IPS-18a (cell line): ENCODE data around the gene C14orf180.

Source experiments
- H3K27ac ChIP-seq: one replicate; pipeline ENCODE4 v1.5.1; 2013; ENCODE audit warnings: low read length
- H3K27me3 ChIP-seq: one replicate; pipeline ENCODE4 v1.6.1; 2013; ENCODE audit warnings: mild to moderate bottlenecking, low read length; ENCODE audit not compliant: control insufficient read depth, insufficient read depth
- H3K36me3 ChIP-seq: one replicate; pipeline ENCODE4 v1.6.1; 2013; ENCODE audit warnings: low read depth, low read length; ENCODE audit not compliant: control insufficient read depth
- H3K4me1 ChIP-seq: one replicate; pipeline ENCODE4 v1.6.1; 2013; ENCODE audit warnings: low read depth, low read length; ENCODE audit not compliant: control insufficient read depth
- H3K4me3 ChIP-seq: one replicate; pipeline ENCODE4 v1.5.1; 2013; ENCODE audit warnings: low read length
- H3K9ac ChIP-seq: one replicate; pipeline ENCODE4 v1.6.1; 2013; ENCODE audit warnings: mild to moderate bottlenecking, low read length, moderate library complexity
- H3K9me3 ChIP-seq: one replicate; pipeline ENCODE4 v1.6.1; 2013; ENCODE audit warnings: low read depth, low read length; ENCODE audit not compliant: control insufficient read depth

Gene C14orf180

DNA sequence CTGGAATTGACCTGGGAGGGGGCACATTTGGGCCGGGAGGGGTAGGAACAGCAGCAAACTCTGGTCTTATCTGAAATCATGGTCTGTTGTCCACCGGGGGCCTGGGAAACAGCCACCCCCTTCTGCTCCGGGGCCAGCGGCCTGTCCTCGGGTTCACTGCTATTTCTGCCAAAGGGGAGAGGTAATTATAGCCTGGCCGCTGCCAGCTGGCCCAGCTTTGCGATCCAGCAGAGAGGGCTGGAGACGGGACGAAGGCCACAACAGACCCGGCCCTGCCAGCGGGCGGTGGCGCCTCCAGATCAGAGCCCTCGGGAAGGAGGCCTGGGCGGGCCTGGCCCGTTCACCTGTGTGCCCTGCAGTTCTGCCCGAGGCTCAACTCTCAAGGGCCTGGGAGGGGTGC lies at the start of gene C14orf180:
TSS of gene C14orf180 (plus strand) at position 258 of the 400 bp plus-strand sequence. CDS start 6,667 bp downstream, outside the sequence.
- H3K4me1 ChIP-seq, result no peaks in the 10 kb centered on the region
- no peaks in the 10 kb centered on the region for H3K36me3 ChIP-seq
- no peak within 1 kb of the TSS for H3K4me3 ChIP-seq
- no peak within 1 kb of the TSS for H3K9ac ChIP-seq
- H3K9me3 ChIP-seq, result no peaks in the 10 kb centered on the region
- no peaks in the 10 kb centered on the region for H3K27me3 ChIP-seq
- H3K27ac ChIP-seq, result no peak within 1 kb of the TSS

DNA sequence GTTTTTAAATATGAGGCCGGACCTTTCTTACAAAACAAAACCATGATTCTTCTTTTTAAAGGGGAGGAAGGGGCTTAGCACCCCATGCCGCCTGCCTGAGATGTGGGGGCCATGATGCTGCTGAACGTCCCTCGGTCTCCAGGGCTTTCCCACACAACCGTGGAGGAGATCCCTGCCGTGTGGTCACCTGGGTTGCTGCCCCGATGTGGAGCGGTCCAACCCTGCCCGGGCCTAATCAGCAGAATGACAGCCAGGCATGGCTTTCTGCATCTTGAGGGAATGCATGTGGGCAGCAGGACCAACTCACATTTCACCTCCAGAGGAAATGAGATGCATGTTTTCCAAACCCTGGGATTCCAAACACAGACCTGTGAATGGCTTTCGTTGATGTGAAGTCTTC lies 48.9 kb upstream of the C14orf180 start:
- no peak overlapping the region for H3K27ac ChIP-seq
- no peaks in the 10 kb centered on the region for H3K9me3 ChIP-seq
- H3K4me1 ChIP-seq, result no peaks in the 10 kb centered on the region

DNA sequence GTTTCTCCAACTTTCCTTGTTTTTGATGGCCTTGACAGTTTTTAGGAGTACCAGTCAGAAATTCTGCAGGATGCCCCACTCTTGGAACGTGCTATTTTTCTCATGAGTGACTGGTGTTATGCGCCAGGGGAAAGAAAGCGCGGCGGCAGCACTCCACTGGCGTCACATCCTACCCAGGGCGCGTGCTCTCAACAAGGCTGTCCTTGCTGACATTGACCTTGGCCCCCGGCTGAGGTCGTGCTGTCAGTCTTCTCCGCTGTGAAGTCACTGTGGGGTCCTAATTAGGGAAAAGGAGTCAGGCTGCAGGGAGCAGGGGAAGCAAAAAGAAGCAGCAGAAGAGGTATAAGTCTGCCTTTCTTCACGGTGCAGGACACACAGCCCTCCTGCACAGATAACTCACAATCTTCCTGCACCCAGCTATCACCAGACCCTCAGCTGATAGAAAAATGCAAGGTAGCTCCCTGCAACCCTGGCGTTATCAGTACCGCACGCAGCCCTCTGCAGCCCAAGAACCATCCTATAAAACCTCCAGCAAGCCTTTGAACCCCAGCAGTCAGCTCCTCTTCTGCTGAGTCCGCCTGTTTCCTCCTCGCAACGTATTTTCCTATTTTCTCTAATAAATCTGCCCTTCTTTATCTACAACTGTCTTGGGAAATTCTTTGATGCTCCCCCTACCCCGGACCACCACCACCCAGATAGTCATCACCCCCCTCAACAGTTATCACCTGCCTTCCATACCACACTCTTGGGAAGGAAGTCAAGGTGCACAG lies 48.0 kb upstream of the C14orf180 start:
- Histone ChIP-seq H3K4me1 (no peaks in the 10 kb centered on the region), H3K27me3 (no peaks in the 10 kb centered on the region), H3K4me3 (no peak overlapping the region), H3K9me3 (no peaks in the 10 kb centered on the region), H3K36me3 (no peaks in the 10 kb centered on the region), H3K9ac (no peak overlapping the region), H3K27ac (no peak overlapping the region)

More for the DNA sequence above, 48.9 kb upstream of the C14orf180 start:
- no peak overlapping the region for H3K4me3 ChIP-seq
- no peaks in the 10 kb centered on the region for H3K36me3 ChIP-seq
- H3K27me3 ChIP-seq, result no peaks in the 10 kb centered on the region
- no peak overlapping the region for H3K9ac ChIP-seq

DNA sequence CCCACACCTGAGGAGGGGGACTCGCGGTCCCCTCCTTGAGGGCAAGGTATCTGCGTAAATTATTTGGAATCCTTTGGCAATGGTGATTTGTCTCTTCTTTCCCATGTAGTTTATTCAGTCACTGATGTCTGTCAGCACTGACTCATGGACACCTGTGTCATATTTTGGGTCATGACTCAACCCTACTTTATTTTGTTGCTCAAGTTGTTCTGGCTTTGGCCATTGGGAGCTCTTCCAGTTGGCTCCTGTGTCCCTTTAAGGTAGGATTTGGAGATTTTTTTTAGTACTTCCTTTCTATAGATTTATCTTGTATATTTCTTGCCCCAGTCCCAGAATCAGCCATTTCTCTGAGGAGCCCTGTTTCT lies 47.4 kb upstream of the C14orf180 start:
- no peak overlapping the region for H3K4me3 ChIP-seq
- H3K9ac ChIP-seq, result no peak overlapping the region

DNA sequence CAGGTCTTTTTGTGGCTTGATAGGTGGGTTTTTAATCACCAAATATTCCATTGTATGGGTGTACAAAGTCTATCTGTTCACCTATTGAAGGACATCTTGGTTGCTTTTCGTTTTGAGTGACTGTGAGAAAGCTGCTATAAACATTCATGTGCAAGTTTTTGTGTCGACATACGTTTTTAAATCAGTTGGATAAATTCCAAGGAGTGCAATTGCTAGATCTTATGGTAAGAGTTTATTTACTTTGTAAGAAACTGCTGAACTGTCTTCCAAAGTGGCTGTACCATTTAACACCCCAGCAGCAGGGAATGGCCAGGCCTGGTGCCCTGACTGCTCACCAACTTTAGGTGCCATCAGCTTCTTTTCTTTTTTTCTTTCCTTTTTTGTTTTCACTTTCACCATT lies 45.5 kb upstream of the C14orf180 start:
- Histone ChIP-seq H3K4me1 (no peaks in the 10 kb centered on the region), H3K9ac (no peak overlapping the region), H3K27ac (no peak overlapping the region), H3K36me3 (no peaks in the 10 kb centered on the region), H3K27me3 (no peaks in the 10 kb centered on the region), H3K9me3 (no peaks in the 10 kb centered on the region), H3K4me3 (no peak overlapping the region)

More for the DNA sequence above, 47.4 kb upstream of the C14orf180 start:
- Histone ChIP-seq H3K27me3 (no peaks in the 10 kb centered on the region), H3K4me1 (no peaks in the 10 kb centered on the region), H3K9me3 (no peaks in the 10 kb centered on the region), H3K27ac (no peak overlapping the region), H3K36me3 (no peaks in the 10 kb centered on the region)

DNA sequence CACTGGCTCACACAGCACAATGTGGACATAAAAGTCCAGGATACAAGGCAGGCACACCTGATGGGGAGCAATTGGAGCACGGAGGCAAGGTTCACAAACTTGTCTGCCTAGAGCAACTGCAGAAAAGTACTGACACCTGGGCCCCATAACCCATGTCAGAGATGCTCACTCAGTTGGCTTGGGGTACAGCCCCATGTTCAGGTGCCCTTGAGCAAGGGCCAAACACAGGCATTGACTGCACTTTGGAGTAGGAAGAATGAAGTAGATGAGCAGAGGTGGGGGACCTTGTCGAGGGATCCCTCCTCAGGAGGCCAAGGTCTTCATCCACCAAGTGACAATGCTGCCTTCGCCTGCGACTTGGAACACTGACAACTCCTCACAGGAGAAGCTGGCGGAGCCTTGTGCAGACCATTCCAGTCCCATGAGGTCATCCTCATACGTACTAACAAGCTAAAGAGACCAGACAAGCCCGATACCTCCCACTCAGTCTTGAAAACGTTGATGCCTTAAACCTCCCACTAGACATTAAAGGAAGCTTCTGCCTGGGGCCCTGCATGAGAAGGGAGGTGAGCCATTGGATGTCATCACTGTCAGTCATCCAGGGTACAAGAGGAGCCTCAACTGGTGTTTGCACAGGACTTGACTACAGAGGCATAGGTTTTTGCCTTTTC lies 42.5 kb upstream of the C14orf180 start:
- H3K36me3 ChIP-seq, result no peaks in the 10 kb centered on the region
- H3K9me3 ChIP-seq, result no peaks in the 10 kb centered on the region
- H3K9ac ChIP-seq, result no peak overlapping the region
- H3K27ac ChIP-seq, result no peak overlapping the region
- no peak overlapping the region for H3K4me3 ChIP-seq
- H3K4me1 ChIP-seq, result no peaks in the 10 kb centered on the region
- no peaks in the 10 kb centered on the region for H3K27me3 ChIP-seq

DNA sequence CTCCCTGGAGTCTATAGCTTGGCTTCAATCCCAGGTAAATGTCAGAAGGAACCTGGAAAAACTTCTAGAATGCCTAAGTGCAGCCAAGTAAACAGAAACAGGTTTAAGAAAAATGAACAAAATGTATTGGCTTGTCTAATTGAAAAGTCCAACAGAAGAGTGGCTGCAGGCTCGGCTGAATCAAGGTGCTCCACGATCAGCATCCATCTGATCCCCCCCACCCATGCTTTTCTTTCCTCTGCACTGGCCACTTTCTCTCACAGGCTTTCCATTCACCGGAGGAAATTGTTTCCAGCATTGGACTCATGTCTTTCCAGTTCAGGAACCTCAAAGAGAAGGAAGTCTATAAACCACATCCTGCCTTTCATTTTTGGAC lies 42.0 kb upstream of the C14orf180 start:
- no peaks in the 10 kb centered on the region for H3K9me3 ChIP-seq
- no peak overlapping the region for H3K9ac ChIP-seq
- no peak overlapping the region for H3K4me3 ChIP-seq
- no peaks in the 10 kb centered on the region for H3K36me3 ChIP-seq
- H3K27ac ChIP-seq, result no peak overlapping the region
- no peaks in the 10 kb centered on the region for H3K27me3 ChIP-seq
- H3K4me1 ChIP-seq, result no peaks in the 10 kb centered on the region

DNA sequence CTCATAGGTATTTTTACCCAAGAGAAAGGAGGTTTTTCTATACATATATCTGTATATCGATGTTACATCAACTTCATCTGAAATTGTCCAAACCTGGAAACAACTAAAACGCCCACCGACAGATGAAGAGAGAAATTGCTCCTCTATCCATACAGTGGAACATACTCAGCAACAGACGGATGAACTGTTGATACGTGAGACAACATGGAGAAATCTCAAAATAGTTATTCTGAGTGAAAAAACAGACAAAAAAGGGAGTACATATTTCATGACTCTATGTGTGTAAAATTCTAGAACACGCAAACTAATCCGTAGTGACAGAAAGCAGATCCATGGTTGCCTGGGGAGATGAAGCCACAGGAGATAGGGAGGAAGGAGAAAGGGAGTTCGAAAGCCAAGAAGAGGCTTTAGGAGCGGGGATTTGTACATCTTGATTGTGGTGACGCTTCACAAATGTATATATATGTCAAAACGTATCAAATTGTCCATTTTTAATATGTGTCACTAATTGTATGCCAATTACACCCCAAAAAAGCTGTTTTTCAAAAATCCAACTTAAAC lies 37.6 kb upstream of the C14orf180 start:
- no peaks in the 10 kb centered on the region for H3K9me3 ChIP-seq
- no peaks in the 10 kb centered on the region for H3K36me3 ChIP-seq

DNA sequence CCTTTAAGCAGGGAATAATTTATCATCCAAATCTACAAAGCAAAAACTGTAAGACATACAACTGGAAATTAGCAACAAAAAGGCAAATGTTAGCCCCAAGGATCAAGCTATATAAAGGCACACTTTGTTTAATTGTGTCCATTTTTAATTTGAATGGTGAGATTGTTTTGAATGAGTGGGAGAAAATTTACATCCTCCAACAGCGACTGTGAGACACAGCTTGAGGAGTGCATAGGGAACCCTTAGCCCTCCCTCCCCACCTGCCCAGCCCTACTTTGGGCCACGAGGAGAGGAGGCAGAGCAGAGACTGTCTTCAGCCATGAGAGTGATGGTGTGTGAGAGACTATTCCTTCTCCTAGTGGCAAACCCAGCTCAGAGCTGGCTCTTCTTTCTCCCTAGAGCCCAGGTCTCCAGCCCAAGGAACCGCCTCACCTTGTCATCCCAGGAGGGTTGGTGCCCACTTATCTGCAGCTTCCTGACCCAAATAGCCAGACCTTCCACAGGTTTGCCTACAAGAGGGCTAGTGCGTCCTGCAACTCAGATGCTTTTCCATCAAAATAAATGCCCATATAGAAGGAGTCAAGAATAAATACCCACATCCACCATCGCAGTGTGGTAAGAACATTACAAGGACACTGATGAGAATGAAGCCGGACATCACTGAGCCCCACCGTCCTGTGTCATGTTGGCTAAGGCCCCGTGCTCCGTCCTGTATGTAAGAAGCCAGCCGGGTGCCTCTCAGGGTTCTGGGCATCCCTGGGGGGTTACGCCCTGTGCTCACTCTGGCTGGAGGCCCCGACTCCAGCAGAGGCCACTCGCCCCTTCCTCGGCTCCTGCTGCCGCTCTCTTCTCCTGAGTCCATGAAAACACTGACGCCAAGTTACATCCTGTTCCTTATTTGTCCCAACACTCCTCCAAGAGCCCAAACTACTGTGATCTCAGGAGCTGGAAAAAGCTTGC lies 36.4 kb upstream of the C14orf180 start:
- Histone ChIP-seq H3K27me3 (no peaks in the 10 kb centered on the region), H3K27ac (no peak overlapping the region), H3K36me3 (no peaks in the 10 kb centered on the region), H3K9me3 (no peaks in the 10 kb centered on the region), H3K4me1 (no peaks in the 10 kb centered on the region), H3K4me3 (no peak overlapping the region), H3K9ac (no peak overlapping the region)

More for the DNA sequence above, 37.6 kb upstream of the C14orf180 start:
- H3K27ac ChIP-seq, result no peak overlapping the region
- no peaks in the 10 kb centered on the region for H3K4me1 ChIP-seq
- H3K27me3 ChIP-seq, result no peaks in the 10 kb centered on the region
- no peak overlapping the region for H3K9ac ChIP-seq
- no peak overlapping the region for H3K4me3 ChIP-seq

DNA sequence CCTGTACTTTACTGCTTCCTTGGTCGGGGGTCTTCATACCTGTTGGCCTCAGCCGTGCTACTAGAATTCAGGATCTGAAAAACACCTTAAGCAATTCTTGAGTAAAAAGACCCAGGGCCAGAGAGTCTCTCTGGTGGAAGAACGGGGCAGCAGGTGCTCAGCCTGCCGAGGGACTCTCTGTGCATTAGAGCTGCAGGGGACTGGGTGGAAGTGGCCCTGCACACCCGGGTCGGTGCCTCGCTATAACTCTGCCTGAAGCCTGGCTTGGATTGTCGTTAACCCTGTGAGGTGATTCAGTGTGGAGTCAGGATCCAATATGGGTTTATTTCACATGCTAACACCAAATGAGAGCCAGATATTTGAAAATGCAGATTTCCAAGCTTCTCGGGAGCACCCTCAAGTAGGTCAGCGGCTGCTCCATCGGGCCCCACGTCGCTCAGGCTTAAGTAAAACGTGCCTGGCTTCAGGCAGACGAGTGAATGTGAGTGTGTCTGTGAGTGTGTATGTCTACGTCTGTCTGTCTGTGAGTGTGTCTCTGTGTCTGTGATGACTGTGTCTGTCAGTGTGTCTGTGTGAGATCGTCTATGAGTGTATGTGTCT lies 35.1 kb upstream of the C14orf180 start:
- H3K36me3 ChIP-seq, result no peaks in the 10 kb centered on the region
- no peak overlapping the region for H3K9ac ChIP-seq
- no peaks in the 10 kb centered on the region for H3K9me3 ChIP-seq
- H3K4me3 ChIP-seq, result no peak overlapping the region
- peaks cover 4% of the 10 kb centered on the region for H3K4me1 ChIP-seq
- no peaks in the 10 kb centered on the region for H3K27me3 ChIP-seq
- no peak overlapping the region for H3K27ac ChIP-seq
